Upper lobe of left lung (tissue), 4 donors: ENCODE measurements around the gene CSPG5.

Experiments
- CTCF ChIP-seq, 6 experiments: fragments of 450-650 bp in 4 of 6; fragments of 200-600 bp in 2 of 6; sonication (generic) in 2 of 6; IDR thresholded peaks; one replicate each; pipeline ENCODE4 v1.5.1; 2016 to 2019; ENCODE audit warnings: antibody characterized with exemption in 6 of 6
- POLR2A ChIP-seq, 4 donors: fragments of 450-650 bp; IDR thresholded peaks; one replicate each; pipeline ENCODE4 v1.5.1; 2016 to 2017; ENCODE audit warnings: antibody characterized with exemption in 4 of 4, mild to moderate bottlenecking in 2 of 4
- POLR2AphosphoS5 ChIP-seq, 2 donors: sonication (generic); formaldehyde crosslinking; IDR thresholded peaks; one replicate each; pipeline ENCODE4 v1.5.1; 2017; ENCODE audit warnings: antibody characterized with exemption in 2 of 2

- TF ChIP-seq CTCF (IDR thresholded peaks at IDR 0.05): no peak
- no peak for TF ChIP-seq POLR2AphosphoS5 (IDR thresholded peaks at IDR 0.05)
- no peak for TF ChIP-seq POLR2A (IDR thresholded peaks at IDR 0.05)
These were observed 13.6 kb upstream of the CSPG5 start for GRCh38 chr3:47592066-47592795.
